ENCODE results near the gene PRSS50.

PRSS50 gene

DNA sequence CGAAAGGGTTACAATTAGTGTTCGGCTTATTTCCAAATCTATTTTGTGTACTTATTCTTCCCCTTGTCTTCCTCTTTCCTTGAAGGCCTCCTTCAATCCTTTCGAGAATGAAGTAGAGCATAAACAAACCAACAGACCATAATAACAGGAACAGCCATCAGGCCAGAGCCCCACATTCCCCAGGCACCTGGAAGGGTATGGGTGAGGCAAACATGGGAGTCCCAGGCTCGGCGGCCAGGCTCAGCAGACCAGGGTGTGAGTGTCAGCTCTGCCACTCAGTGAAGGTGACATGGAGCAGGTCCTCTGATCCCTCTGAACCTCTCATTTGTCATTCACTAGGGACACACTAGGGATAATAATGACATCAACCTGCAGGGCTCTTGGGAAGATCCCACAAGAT lies 38.0 kb downstream of the PRSS50 start:
- Histone ChIP-seq H3K36me3 (peaks cover 0 to 31% (median 0%) of the 10 kb centered on the region in 11 experiments; a peak in 2 of 22 replicates), H3K4me2 (peak overlapping the region; percentile 10 to 71 (median 42); a peak in 21 of 22 replicates), H3K9me3 (replicated peaks in 1 of 11) (no peaks in the 10 kb centered on the region), H3K27ac (peak overlapping the region in 2 of 11 experiments; percentile 2 to 8; a peak in 1 of 22 replicates), H3K4me1 (peaks cover 23 to 49% (median 36%) of the 10 kb centered on the region in 10 experiments), H3K4me3 (no peak overlapping the region), H3K9ac (no peak overlapping the region), H4K20me1 (no peaks in the 10 kb centered on the region; a peak in 1 of 22 replicates), H3K27me3 (no peaks in the 10 kb centered on the region)
- no peak for TF ChIP-seq Cebpa-rat (IDR thresholded peaks at IDR 0.05)

DNA sequence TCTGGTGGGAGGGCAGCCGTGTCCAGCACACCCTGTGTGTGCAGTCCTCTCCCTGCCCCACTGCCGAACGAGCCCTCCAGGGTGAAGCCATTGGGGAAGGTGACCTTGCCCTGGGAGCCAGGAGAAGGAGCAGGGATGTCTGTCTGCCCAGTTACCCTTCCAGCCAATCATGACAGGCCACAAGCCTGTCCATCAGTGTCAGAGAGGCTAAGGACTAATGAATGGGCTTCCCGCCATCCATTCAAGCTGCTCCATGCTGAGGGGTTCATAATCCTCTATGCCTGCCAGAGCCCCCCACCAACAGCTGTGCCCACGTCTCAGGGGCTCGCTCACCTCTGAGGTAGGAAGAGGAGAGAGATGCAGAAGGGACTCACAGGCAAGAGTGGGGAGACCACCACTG lies 39.4 kb downstream of the PRSS50 start:
- Histone ChIP-seq H3K27me3 (no peaks in the 10 kb centered on the region), H3K4me2 (peak overlapping the region in 1 of 11 experiments; percentile 71; a peak in 1 of 22 replicates), H3K36me3 (peaks cover 0 to 32% (median 0%) of the 10 kb centered on the region in 11 experiments; a peak in 2 of 22 replicates), H3K9ac (no peak overlapping the region), H3K9me3 (replicated peaks in 1 of 11) (no peaks in the 10 kb centered on the region), H3K4me1 (peaks cover 23 to 48% (median 36%) of the 10 kb centered on the region in 10 experiments), H3K4me3 (no peak overlapping the region), H4K20me1 (no peaks in the 10 kb centered on the region; a peak in 1 of 22 replicates), H3K27ac (no peak overlapping the region)
- no peak for TF ChIP-seq Cebpa-rat (IDR thresholded peaks at IDR 0.05)

DNA sequence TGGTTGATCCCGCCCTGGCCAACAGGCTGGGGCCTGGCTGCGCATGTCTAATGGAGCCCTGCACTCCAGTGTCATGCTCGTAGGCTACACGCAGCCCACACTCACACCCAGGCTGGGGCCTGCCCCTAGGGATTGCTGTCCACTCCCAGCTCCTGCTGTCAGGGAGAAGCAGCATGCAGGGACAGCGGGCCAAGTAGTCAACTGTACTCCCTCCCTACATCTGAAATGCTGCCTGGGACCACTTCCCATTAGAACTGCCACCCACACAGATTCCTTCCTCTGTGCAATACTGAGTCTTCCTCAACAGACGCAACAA lies 40.3 kb downstream of the PRSS50 start:
- Histone ChIP-seq H3K9me3 (replicated peaks in 1 of 11) (no peaks in the 10 kb centered on the region), H3K27me3 (no peaks in the 10 kb centered on the region), H4K20me1 (no peaks in the 10 kb centered on the region; a peak in 1 of 22 replicates), H3K9ac (no peak overlapping the region), H3K4me2 (peak overlapping the region in 8 of 11 experiments; percentile 26 to 69 (median 53); a peak in 14 of 22 replicates), H3K36me3 (peaks cover 0 to 32% (median 0%) of the 10 kb centered on the region in 11 experiments; a peak in 2 of 22 replicates), H3K27ac (no peak overlapping the region), H3K4me3 (no peak overlapping the region), H3K4me1 (peaks cover 20 to 39% (median 30%) of the 10 kb centered on the region in 10 experiments)
- TF ChIP-seq Cebpa-rat (IDR thresholded peaks at IDR 0.05): no peak

DNA sequence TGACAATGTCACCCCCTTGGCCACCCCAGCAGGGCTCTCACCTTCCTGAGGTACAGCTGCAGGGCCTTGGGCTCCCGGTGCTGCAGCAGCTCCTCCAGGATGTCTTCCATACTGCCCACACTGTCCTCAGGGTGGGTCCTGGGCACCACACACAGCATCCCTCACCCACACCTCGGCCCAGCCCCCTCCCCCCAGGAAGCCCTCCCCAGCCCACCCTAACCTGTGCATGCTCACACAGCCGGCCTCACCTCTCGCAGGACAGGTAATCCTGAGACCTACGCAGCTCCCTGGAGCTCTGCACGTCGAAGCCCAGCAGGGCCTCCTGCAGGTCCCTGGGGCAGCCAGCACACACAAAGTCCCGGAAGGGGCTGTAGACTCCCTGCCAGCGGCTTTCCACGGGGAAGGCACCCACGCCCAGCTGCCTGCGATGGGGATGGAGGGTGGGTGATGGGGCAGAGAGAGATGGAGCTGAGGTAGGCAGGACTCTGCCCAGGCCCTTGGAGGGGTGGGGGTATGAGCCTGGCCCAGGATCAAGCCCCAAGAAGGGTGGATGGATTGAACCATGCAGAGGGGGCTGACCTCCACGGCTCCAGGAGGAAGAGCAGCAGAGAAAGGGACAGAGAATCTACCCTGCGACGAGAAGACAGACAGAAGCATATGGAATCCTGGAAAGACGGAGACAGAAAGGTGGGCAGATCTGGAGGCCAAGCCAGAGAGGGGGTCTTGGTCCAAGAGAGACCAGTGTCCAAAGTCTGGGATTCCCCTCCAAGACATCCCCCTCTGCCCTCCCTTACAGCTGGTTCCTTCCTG lies 40.9 kb downstream of the PRSS50 start:
- peaks cover 0 to 32% (median 0%) of the 10 kb centered on the region in 11 experiments; a peak in 2 of 22 replicates for H3K36me3 ChIP-seq
- peak overlapping the region in 8 of 11 experiments; percentile 26 to 69 (median 53); a peak in 14 of 22 replicates for H3K4me2 ChIP-seq
- H3K9ac ChIP-seq: no peak overlapping the region
- no peaks in the 10 kb centered on the region for H3K9me3 ChIP-seq (replicated peaks in 1 of 11)
- peaks cover 14 to 33% (median 24%) of the 10 kb centered on the region in 10 experiments for H3K4me1 ChIP-seq
- H3K27ac ChIP-seq: no peak overlapping the region
- TF ChIP-seq Cebpa-rat (IDR thresholded peaks at IDR 0.05): no peak
- no peak overlapping the region for H3K4me3 ChIP-seq
- no peaks in the 10 kb centered on the region for H3K27me3 ChIP-seq
- H4K20me1 ChIP-seq: no peaks in the 10 kb centered on the region; a peak in 1 of 22 replicates

- no peak for TF ChIP-seq Cebpa-rat (IDR thresholded peaks at IDR 0.05)
- no peak overlapping the region for H3K9ac ChIP-seq
- H3K4me2 ChIP-seq: no peak overlapping the region
- no peaks in the 10 kb centered on the region for H3K27me3 ChIP-seq
- no peak overlapping the region for H3K27ac ChIP-seq
- peaks cover 0 to 27% (median 0%) of the 10 kb centered on the region in 11 experiments; a peak in 2 of 22 replicates for H3K36me3 ChIP-seq
- no peak overlapping the region for H3K4me3 ChIP-seq
- no peaks in the 10 kb centered on the region for H4K20me1 ChIP-seq
- H3K4me1 ChIP-seq: peaks cover 14 to 30% (median 21%) of the 10 kb centered on the region in 10 experiments
- no peaks in the 10 kb centered on the region for H3K9me3 ChIP-seq (replicated peaks in 1 of 11)
Observed at GRCh38 chr3:46675843-46676567, 41.7 kb downstream of the PRSS50 start.

DNA sequence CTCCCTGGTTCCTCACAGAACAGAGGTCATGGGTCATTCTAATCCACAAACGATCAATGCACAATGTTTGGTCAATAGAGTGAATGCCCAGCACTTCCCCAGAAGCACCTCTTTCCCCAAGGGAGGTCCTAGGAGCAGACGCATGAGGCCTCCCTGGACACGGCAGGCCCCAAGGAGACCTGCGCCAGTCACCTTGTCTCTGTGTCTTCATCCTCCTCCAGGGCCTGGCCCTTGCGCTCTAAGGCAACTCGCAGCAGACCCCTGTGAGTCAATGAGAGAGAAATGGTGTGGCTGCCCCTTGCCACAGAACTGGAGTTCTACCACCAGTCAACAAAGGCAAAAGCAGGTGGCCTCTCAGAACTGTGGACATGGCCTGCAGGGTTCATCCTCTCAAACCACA lies 42.2 kb downstream of the PRSS50 start:
- no peak for TF ChIP-seq Cebpa-rat (IDR thresholded peaks at IDR 0.05)
- peaks cover 0 to 24% (median 0%) of the 10 kb centered on the region in 11 experiments; a peak in 2 of 22 replicates for H3K36me3 ChIP-seq
- H3K4me2 ChIP-seq: no peak overlapping the region
- H3K9ac ChIP-seq: no peak overlapping the region
- H3K4me1 ChIP-seq: peaks cover 14 to 36% (median 25%) of the 10 kb centered on the region in 10 experiments
- H3K27me3 ChIP-seq: no peaks in the 10 kb centered on the region
- H3K27ac ChIP-seq: no peak overlapping the region
- no peaks in the 10 kb centered on the region for H3K9me3 ChIP-seq (replicated peaks in 1 of 11)
- no peaks in the 10 kb centered on the region for H4K20me1 ChIP-seq
- H3K4me3 ChIP-seq: no peak overlapping the region

- H3K4me2 ChIP-seq: no peak overlapping the region
- no peak overlapping the region for H3K9ac ChIP-seq
- H3K9me3 ChIP-seq (replicated peaks in 1 of 11): no peaks in the 10 kb centered on the region
- no peaks in the 10 kb centered on the region for H3K27me3 ChIP-seq
- no peak overlapping the region for H3K4me3 ChIP-seq
- H3K4me1 ChIP-seq: peaks cover 8 to 30% (median 18%) of the 10 kb centered on the region in 10 experiments
- peaks cover 0 to 24% (median 0%) of the 10 kb centered on the region in 11 experiments; a peak in 2 of 22 replicates for H3K36me3 ChIP-seq
- H3K27ac ChIP-seq: no peak overlapping the region
- H4K20me1 ChIP-seq: no peaks in the 10 kb centered on the region
- no peak for TF ChIP-seq Cebpa-rat (IDR thresholded peaks at IDR 0.05)
Observed at GRCh38 chr3:46674031-46674845, 43.4 kb downstream of the PRSS50 start.

DNA sequence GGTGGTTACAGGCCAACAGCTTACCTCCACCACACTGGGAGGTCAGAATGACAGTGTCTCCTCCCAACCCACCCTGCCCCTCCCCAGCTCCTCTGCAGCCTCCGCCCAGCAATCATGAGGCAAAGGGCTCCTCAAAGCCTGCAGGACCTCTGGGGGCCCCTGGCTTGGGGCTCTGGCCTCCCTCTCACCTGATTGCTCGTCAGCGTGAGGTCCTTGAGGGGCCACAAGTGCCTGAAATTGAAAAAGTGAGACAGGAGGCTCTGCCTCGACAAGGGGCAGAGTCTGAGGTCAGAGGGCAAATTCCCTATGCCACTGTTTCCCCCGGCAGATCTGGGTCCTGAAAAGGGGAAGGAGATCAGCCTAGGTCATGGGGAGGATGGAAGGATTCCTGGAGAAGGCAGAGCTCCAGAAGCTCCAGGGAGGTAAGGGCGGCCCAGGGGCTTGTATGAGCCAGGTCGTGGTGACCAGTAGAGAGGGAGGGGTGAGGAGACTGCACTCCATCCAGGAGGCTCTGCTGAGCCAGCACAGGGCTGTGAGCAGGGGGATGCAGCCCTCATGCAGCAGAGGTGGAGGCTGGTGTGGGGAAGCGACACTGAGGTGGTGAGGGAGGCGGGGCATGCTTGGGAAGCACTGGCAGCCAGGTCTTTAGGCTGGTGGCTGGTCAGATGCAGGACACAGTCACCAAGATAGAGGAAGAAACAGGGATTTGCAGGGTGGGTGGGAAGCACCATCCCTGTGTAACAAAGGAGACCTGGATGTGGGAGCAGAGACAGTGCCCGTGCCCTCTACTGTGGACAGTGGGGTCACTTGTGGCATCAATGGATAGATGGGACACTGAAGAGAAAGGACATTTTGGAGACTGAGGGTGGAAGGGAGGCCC lies 44.3 kb downstream of the PRSS50 start:
- no peak overlapping the region for H3K9ac ChIP-seq
- no peaks in the 10 kb centered on the region for H4K20me1 ChIP-seq
- H3K9me3 ChIP-seq (replicated peaks in 1 of 11): no peaks in the 10 kb centered on the region
- no peak overlapping the region for H3K4me3 ChIP-seq
- TF ChIP-seq Cebpa-rat (IDR thresholded peaks at IDR 0.05): no peak
- no peaks in the 10 kb centered on the region for H3K27me3 ChIP-seq
- no peak overlapping the region for H3K27ac ChIP-seq
- H3K4me1 ChIP-seq: peaks cover 8 to 21% (median 14%) of the 10 kb centered on the region in 10 experiments; a peak in 19 of 20 replicates
- peaks cover 0 to 24% (median 0%) of the 10 kb centered on the region in 11 experiments; a peak in 2 of 22 replicates for H3K36me3 ChIP-seq
- no peak overlapping the region for H3K4me2 ChIP-seq
